Fibroblast of lung (primary cell): ENCODE data around the gene TRMT61A.

Experiments used
- EZH2 ChIP-seq: IDR thresholded peaks from 2 replicates; pipeline ENCODE4 v1.5.1; 2012; ENCODE audit warnings: low read length, control low read depth, mild to moderate bottlenecking; ENCODE audit errors: missing control alignments
- TF ChIP-seq, protein P1 (sequence below), 2 donors: IDR thresholded peaks in 1 of 2; conservative IDR thresholded peaks in 1 of 2; 1 replicate in 1 of 2; 2 replicates in 1 of 2; pipeline ENCODE4 v1.5.1; 2011 to 2012; ENCODE audit warnings: low read length in 2 of 2, control low read depth in 1 of 2, inconsistent platforms in 1 of 2, low read depth in 1 of 2, mild to moderate bottlenecking in 1 of 2

DNA sequence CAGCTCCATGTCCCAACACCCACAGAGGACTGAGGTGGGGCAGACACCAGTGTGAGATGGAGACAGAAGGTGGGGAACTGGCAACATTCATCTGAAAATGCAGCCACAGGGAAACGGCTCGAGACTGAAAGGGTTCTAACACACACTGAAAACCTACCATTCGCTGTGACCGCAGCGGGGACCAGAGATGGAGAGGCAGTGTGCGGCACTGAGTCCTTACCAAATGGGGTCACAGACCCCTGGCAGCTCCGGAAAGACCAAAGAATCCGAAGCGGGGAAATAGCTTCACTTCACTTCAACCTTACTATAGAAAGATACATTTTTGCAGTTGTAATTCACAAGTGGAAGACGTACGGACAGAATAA lies 23.8 kb downstream of the TRMT61A start:
- TF ChIP-seq, protein P1, sequence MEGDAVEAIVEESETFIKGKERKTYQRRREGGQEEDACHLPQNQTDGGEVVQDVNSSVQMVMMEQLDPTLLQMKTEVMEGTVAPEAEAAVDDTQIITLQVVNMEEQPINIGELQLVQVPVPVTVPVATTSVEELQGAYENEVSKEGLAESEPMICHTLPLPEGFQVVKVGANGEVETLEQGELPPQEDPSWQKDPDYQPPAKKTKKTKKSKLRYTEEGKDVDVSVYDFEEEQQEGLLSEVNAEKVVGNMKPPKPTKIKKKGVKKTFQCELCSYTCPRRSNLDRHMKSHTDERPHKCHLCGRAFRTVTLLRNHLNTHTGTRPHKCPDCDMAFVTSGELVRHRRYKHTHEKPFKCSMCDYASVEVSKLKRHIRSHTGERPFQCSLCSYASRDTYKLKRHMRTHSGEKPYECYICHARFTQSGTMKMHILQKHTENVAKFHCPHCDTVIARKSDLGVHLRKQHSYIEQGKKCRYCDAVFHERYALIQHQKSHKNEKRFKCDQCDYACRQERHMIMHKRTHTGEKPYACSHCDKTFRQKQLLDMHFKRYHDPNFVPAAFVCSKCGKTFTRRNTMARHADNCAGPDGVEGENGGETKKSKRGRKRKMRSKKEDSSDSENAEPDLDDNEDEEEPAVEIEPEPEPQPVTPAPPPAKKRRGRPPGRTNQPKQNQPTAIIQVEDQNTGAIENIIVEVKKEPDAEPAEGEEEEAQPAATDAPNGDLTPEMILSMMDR (conservative IDR thresholded peaks at IDR 0.05 in 1 of 2, IDR thresholded peaks at IDR 0.05 in 1 of 2; ENCODE audit: low read depth in 1 of 2, low read length in 2 of 2), result no peak
- TF ChIP-seq EZH2, result no peak
